ENCODE results near the gene TERB1. TPM values are rescaled to one million over a fixed set of nuclear protein-coding genes. Genes with fewer than 3 reads are reported as not detected.
A peak's percentile ranks its signal among the peaks of the same experiment; 100 is the strongest.

The TERB1 gene, protein sequence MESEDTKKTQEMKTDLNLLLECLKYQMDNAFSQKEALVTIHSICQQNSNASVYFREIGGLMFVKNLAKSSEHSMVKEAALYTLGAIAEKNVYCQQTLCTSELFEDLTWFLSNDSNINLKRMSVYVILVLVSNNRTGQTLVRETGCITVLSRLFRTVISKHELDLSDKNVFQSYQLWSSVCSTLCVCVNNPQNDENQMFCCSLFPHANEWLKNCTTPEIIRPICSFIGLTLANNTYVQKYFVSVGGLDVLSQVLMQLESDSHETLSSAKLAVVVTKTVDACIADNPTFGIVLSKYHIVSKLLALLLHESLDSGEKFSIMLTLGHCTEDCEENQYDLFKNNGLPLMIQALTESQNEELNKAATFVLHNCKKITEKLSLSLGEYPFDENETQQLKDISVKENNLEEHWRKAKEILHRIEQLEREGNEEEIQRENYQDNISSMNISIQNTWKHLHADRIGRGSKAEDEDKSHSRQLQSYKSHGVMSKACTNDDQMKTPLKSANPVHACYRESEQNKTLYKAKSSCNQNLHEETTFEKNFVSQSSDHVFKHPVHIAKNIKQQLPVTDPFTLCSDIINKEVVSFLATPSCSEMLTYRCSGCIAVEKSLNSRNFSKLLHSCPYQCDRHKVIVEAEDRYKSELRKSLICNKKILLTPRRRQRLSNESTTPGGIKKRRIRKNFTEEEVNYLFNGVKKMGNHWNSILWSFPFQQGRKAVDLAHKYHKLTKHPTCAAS
- under 1 TPM; 0.11 to 0.22 TPM for total RNA-seq
- polyA plus RNA-seq (2013, experiment 1 of 2) = not detected
- 0.14 TPM for polyA plus RNA-seq (2013, experiment 2 of 2)
- 0 to 1.4 (median 0.27) reads per million in 172 experiments for total RNA-seq

DNA sequence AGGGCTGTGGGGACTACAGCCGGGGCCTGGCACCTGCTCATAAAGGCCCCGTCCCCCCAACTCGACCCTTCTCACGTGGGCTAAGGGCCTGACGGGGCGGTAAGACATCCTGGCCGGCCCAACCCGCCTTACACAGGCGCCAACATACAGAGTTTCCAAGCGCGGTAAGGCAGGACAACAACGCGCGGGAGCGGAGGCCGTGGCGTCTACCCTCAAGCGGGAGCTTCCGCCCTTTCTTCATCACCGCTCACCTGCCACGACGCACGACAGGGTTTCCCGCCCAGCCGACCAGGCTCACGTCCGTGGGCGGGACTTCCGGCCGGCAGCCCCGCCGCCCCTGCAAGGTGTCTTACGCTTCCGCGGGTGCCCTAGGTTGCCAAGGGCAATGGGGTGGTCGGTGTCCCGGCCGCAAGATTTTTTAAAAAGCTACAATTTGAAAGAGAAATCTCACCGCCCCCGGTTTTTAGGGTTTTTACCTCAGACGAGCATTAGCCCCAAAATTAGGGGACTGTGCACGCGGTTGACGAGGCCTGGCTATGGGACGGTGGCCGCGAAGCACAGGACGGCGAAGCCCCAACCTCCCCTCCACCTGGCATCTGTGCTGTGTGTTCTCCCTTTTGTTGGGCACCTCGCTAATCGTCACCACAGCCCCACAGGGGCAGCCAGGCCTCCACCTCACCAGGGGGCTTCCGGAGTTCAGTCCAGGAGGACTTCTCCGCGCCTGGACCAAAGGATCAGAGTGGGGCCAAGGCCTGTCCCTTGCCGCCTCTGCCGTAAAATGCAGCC is at the start of gene TERB1:
Gene TERB1 (minus strand): TSS at position 265 of the 786 bp plus-strand sequence. CDS start 4,786 bp downstream, outside the sequence.
- Histone ChIP-seq H3K9me3 (ENCODE audit: control insufficient read depth in 1 of 2, insufficient read depth in 1 of 2, low read length in 2 of 2) (peaks cover 0 to 13% of the 10 kb centered on the region in 2 experiments), H3K4me1 (ENCODE audit: insufficient read depth, low read length) (no peaks in the 10 kb centered on the region), H3K27me3 (ENCODE audit: control insufficient read depth in 1 of 2, insufficient read depth in 2 of 2, low read length in 2 of 2) (no peaks in the 10 kb centered on the region), H3K36me3 (ENCODE audit: insufficient read depth, low read length) (peaks cover 45% of the 10 kb centered on the region), H3K27ac (ENCODE audit: low read depth in 1 of 2, low read length in 2 of 2) (no peak within 1 kb of the TSS), H3K4me3 (ENCODE audit: low read length) (no peak within 1 kb of the TSS)
- Mint-ChIP-seq H3K27me3 (no peaks in the 10 kb centered on the region), H3K4me3 (no peak within 1 kb of the TSS), H3K9me3 (no peaks in the 10 kb centered on the region), H3K27ac (no peak within 1 kb of the TSS), H3K36me3 (ENCODE audit: low read depth) (peaks cover 48% of the 10 kb centered on the region), H3K4me1 (ENCODE audit: low read depth) (no peaks in the 10 kb centered on the region)
- ATAC-seq (ENCODE audit: poor library complexity) (no peak), DNase-seq (peak in 1 of 14 experiments; percentile 13)
- intact Hi-C loops (cut with DNase I, micrococcal nuclease) = no loop called here
- CTCF ChIA-PET = no interaction called here
- POLR2A ChIA-PET = no interaction called here
- TF ChIP-seq, protein P1, sequence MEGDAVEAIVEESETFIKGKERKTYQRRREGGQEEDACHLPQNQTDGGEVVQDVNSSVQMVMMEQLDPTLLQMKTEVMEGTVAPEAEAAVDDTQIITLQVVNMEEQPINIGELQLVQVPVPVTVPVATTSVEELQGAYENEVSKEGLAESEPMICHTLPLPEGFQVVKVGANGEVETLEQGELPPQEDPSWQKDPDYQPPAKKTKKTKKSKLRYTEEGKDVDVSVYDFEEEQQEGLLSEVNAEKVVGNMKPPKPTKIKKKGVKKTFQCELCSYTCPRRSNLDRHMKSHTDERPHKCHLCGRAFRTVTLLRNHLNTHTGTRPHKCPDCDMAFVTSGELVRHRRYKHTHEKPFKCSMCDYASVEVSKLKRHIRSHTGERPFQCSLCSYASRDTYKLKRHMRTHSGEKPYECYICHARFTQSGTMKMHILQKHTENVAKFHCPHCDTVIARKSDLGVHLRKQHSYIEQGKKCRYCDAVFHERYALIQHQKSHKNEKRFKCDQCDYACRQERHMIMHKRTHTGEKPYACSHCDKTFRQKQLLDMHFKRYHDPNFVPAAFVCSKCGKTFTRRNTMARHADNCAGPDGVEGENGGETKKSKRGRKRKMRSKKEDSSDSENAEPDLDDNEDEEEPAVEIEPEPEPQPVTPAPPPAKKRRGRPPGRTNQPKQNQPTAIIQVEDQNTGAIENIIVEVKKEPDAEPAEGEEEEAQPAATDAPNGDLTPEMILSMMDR (IDR thresholded peaks at IDR 0.05) = no peak

DNA sequence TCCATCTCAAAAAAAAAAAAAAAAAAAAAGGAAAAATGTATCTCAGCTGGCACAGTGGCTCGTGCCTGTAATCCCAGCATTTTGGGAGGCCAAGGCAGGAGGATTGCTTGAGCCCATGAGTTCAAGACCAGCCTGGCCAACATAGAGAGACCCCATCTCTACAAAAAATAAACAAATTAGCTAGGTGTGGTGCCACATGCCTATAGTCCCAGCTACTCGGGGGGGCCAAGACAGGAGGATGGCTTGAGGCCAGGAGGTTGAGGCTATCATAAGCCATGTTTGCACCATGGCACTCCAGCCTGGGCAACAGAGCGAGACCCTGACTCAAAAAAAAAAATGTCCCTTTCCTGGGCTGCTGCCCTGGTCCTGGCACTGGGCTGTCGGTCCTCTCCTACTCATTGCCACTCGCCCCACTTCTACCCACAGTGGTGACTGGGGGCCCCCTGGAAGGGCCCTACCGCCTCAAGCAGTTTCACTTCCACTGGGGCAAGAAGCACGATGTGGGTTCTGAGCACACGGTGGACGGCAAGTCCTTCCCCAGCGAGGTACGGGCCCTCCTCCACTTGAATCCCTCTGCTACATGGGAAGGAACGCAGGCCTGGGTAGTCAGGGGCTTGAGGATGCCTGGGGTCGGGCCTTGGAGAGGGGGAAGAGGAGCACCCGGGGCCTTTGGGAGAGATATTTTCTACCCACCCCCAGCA is 48.9 kb upstream of the TERB1 start:
- Mint-ChIP-seq H3K27me3 (peaks cover 29% of the 10 kb centered on the region), H3K36me3 (ENCODE audit: low read depth) (no peaks in the 10 kb centered on the region), H3K4me1 (ENCODE audit: low read depth) (peaks cover 4% of the 10 kb centered on the region), H3K4me3 (no peak overlapping the region), H3K27ac (no peak overlapping the region), H3K9me3 (no peaks in the 10 kb centered on the region)
- DNase-seq (no peak), ATAC-seq (ENCODE audit: poor library complexity) (no peak)
- CTCF ChIA-PET = no interaction called here
- TF ChIP-seq, protein P1 (IDR thresholded peaks at IDR 0.05) = no peak
- H3K9me3 ChIP-seq (ENCODE audit: control insufficient read depth in 1 of 2, insufficient read depth in 1 of 2, low read length in 2 of 2) = no peaks in the 10 kb centered on the region
- no peak overlapping the region for H3K27ac ChIP-seq (ENCODE audit: low read depth in 1 of 2, low read length in 2 of 2)
- no peaks in the 10 kb centered on the region for H3K36me3 ChIP-seq (ENCODE audit: insufficient read depth, low read length)
- no peaks in the 10 kb centered on the region for H3K4me1 ChIP-seq (ENCODE audit: insufficient read depth, low read length)
- POLR2A ChIA-PET = interaction anchor here (1.1 to 1.6 kb wide), 2 partner anchors 20 to 31 kb away, joined by 4 read pairs; partner anchors contain the start of gene NAE1
- intact Hi-C loops (cut with DNase I, micrococcal nuclease) = no loop called here
- peaks cover 18 to 19% of the 10 kb centered on the region in 2 experiments for H3K27me3 ChIP-seq (ENCODE audit: control insufficient read depth in 1 of 2, insufficient read depth in 2 of 2, low read length in 2 of 2)
- H3K4me3 ChIP-seq (ENCODE audit: low read length) = no peak overlapping the region

DNA sequence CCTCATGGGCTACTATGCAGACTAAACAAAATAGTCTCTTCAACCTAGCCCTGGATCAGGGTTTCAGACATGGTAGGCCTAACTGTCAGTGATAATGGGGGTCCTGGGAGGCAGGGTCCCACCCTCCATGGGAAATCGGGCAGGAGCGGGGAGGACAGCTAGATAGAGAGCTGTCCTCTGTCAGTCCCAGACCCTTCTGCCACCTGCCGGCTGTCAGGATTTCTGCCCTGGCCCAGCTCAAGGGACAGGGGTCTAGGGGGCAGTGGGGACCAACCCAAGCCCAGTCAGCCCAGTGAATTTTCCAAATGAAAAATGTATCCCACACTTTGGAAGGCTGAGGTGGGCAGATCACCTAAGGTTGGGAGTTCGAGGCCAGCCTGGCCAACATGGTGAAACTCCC is 48.2 kb upstream of the TERB1 start:
- ChIA-PET CTCF (no interaction called here), POLR2A (interaction anchor here (1.6 kb wide), 1 partner anchor 32 kb away, joined by 4 read pairs; no protein-coding TSS in a partner anchor)
- no peak overlapping the region for H3K4me3 ChIP-seq (ENCODE audit: low read length)
- no peak for DNase-seq
- Mint-ChIP-seq H3K27me3 (peaks cover 34% of the 10 kb centered on the region), H3K9me3 (no peaks in the 10 kb centered on the region), H3K27ac (no peak overlapping the region), H3K4me1 (ENCODE audit: low read depth) (peaks cover 4% of the 10 kb centered on the region), H3K4me3 (no peak overlapping the region), H3K36me3 (ENCODE audit: low read depth) (no peaks in the 10 kb centered on the region)
- H3K9me3 ChIP-seq (ENCODE audit: control insufficient read depth in 1 of 2, insufficient read depth in 1 of 2, low read length in 2 of 2) = no peaks in the 10 kb centered on the region
- H3K36me3 ChIP-seq (ENCODE audit: insufficient read depth, low read length) = no peaks in the 10 kb centered on the region
- H3K27ac ChIP-seq (ENCODE audit: low read depth in 1 of 2, low read length in 2 of 2) = no peak overlapping the region
- intact Hi-C loops (cut with DNase I, micrococcal nuclease) = no loop called here
- ATAC-seq (ENCODE audit: poor library complexity) = no peak
- TF ChIP-seq, protein P1 (IDR thresholded peaks at IDR 0.05) = no peak
- H3K27me3 ChIP-seq (ENCODE audit: control insufficient read depth in 1 of 2, insufficient read depth in 2 of 2, low read length in 2 of 2) = peaks cover 22 to 25% of the 10 kb centered on the region in 2 experiments
- peaks cover 4% of the 10 kb centered on the region for H3K4me1 ChIP-seq (ENCODE audit: insufficient read depth, low read length)
